ENCODE results near the gene SPDEF. TPM values are rescaled to one million over a fixed set of nuclear protein-coding genes. Genes with fewer than 3 reads are reported as not detected.

The SPDEF gene
- total and polyA plus RNA-seq, 10 of the 15 experiments (the other 5 are each of a cell fraction or from before 2014, with no cell fraction given): not detected

GRCh38 chr6:34525431-34526175 is 30.5 kb downstream of the SPDEF start:
- in situ Hi-C loops (cut with MboI) (no loop called here), intact Hi-C loops (cut with micrococcal nuclease; ENCODE audit: unreplicated experiment) (loop anchor here (5.0 kb wide), 1 partner anchor 617 kb away; the partner anchor contains the start of gene TCP11)
- 71% methylated on average over 13 of the region's 13 CpGs for WGBS (ENCODE audit: insufficient coverage, insufficient replicate concordance, low lambda C conversion rate, missing lambda C conversion rate)
- Histone ChIP-seq H2AFZ (ENCODE audit: control insufficient read depth, low read depth, low read length) (no peak overlapping the region), H3K36me3 (ENCODE audit: control insufficient read depth in 2 of 2, insufficient read depth in 2 of 2, low read length in 1 of 2) (no peaks in the 10 kb centered on the region), H3K79me2 (ENCODE audit: control insufficient read depth, insufficient read depth, low read length) (no peaks in the 10 kb centered on the region), H3K9ac (ENCODE audit: control insufficient read depth, insufficient read depth, low read length) (no peak overlapping the region), H3K4me3 (no peak overlapping the region), H3K27me3 (replicated peaks in 1 of 2; ENCODE audit: control insufficient read depth in 2 of 2, insufficient read depth in 2 of 2, low read length in 1 of 2) (no peaks in the 10 kb centered on the region; a peak in 1 of 4 replicates), H3K27ac (ENCODE audit: control insufficient read depth, insufficient read depth) (no peak overlapping the region), H3K9me3 (replicated peaks; ENCODE audit: control insufficient read depth, insufficient read depth, low read length) (no peaks in the 10 kb centered on the region), H3K4me1 (ENCODE audit: control insufficient read depth, insufficient read depth, low read length) (no peaks in the 10 kb centered on the region), H4K20me1 (ENCODE audit: control insufficient read depth, insufficient read depth) (no peaks in the 10 kb centered on the region), H3K4me2 (ENCODE audit: control insufficient read depth, insufficient read depth) (no peak overlapping the region)
- TF ChIP-seq ZNF687 (IDR thresholded peaks at IDR 0.05) (no peak), NBN (IDR thresholded peaks at IDR 0.05) (no peak)
- ATAC-seq: no peak
- ChIA-PET POLR2A (no interaction called here), SMC1A (ENCODE audit: uncharacterized antibody, unreplicated experiment) (interaction anchor here (2.6 to 3.0 kb wide), 2 partner anchors 65 to 85 kb away, joined by 7 to 19 read pairs; no protein-coding TSS in a partner anchor), RAD21 (ENCODE audit: unreplicated experiment) (no interaction called here), CTCF (interaction anchor here (0.7 to 3.0 kb wide), 4 partner anchors 50 to 447 kb away, joined by 3 to 27 read pairs (median 3); no protein-coding TSS in a partner anchor)
- no TSS peak for BruUV-seq (replicated peaks)
- FAIRE-seq: no peak
- DNase-seq (ENCODE audit: low read depth, low spot score): no peak

Data from GM12878 (cell line).